Fibroblast of skin of left quadriceps (primary cell): ENCODE measurements around the gene HS3ST5.
"Not testable (repeated sequence)": the region's sequence is repeated elsewhere in the genome, so short reads cannot be mapped to it uniquely, and the experiment has no call there.

Source experiments
- DNase-seq, 2 experiments: peaks; one replicate each; pipeline ENCODE4 v3.0.0-alpha.2; 2013; ENCODE audit warnings: low read depth in 2 of 2

The HS3ST5 gene

GRCh38 chr6:114096561-114097172 lies 246.2 kb downstream of the HS3ST5 start:
- DNase-seq = no peak

GRCh38 chr6:114092943-114093342 lies 249.9 kb downstream of the HS3ST5 start:
- DNase-seq = no peak

- DNase-seq = no peak
Observed at GRCh38 chr6:114090626-114091025, 252.2 kb downstream of the HS3ST5 start.

GRCh38 chr6:114087496-114087895 lies 255.3 kb downstream of the HS3ST5 start:
- DNase-seq = no peak

GRCh38 chr6:114085211-114085610 lies 257.6 kb downstream of the HS3ST5 start:
- DNase-seq = peak; percentile 79 to 81

- DNase-seq = no peak
Observed at GRCh38 chr6:114084327-114084890, 258.4 kb downstream of the HS3ST5 start.

GRCh38 chr6:114083251-114083650 lies 259.6 kb downstream of the HS3ST5 start:
- DNase-seq = no peak

- DNase-seq = no peak
Observed at GRCh38 chr6:114081730-114082129, 261.1 kb downstream of the HS3ST5 start.

GRCh38 chr6:114080891-114081510 lies 261.8 kb downstream of the HS3ST5 start:
- DNase-seq = no peak

GRCh38 chr6:114080410-114080809 lies 262.4 kb downstream of the HS3ST5 start:
- not testable (repeated sequence) for DNase-seq

GRCh38 chr6:114075777-114076176 lies 267.0 kb downstream of the HS3ST5 start:
- DNase-seq = no peak

- no peak for DNase-seq
Observed at GRCh38 chr6:114075300-114075699, 267.5 kb downstream of the HS3ST5 start.

GRCh38 chr6:114068771-114069170 lies 274.1 kb downstream of the HS3ST5 start:
- no peak for DNase-seq

GRCh38 chr6:114068116-114068515 lies 274.7 kb downstream of the HS3ST5 start:
- no peak for DNase-seq

- no peak for DNase-seq
Observed at GRCh38 chr6:114064862-114065261, 278.0 kb downstream of the HS3ST5 start.

- DNase-seq = no peak
Observed at GRCh38 chr6:114063956-114064355, 278.9 kb downstream of the HS3ST5 start.

GRCh38 chr6:114062199-114062598 lies 280.6 kb downstream of the HS3ST5 start:
- no peak for DNase-seq

GRCh38 chr6:114061741-114062140 lies 281.1 kb downstream of the HS3ST5 start:
- DNase-seq = no peak

- no peak for DNase-seq
Observed at GRCh38 chr6:114061116-114061515, 281.7 kb downstream of the HS3ST5 start.

- no peak for DNase-seq
Observed at GRCh38 chr6:114058435-114058834, 284.4 kb downstream of the HS3ST5 start.

- no peak for DNase-seq
Observed at GRCh38 chr6:114055763-114056162, 287.1 kb downstream of the HS3ST5 start.

GRCh38 chr6:114055349-114055748 lies 287.5 kb downstream of the HS3ST5 start:
- DNase-seq = no peak

- no peak for DNase-seq
Observed at GRCh38 chr6:114053791-114054190, 289.0 kb downstream of the HS3ST5 start.
